Measurements from ENCODE around the gene NMRK1. TPM values are rescaled to one million over a fixed set of nuclear protein-coding genes. Genes with fewer than 3 reads are reported as not detected.

The NMRK1 gene
- total RNA-seq, 1 donor from 2014 or later = 3.5 TPM

- Mint-ChIP-seq H3K9me3 (ENCODE audit: low read depth) (no peaks in the 10 kb centered on the region), H3K36me3 (ENCODE audit: insufficient read depth) (no peaks in the 10 kb centered on the region)
- no peak for DNase-seq (ENCODE audit: low spot score, unreplicated experiment)
Measured at GRCh38 chr9:75047506-75047905, 40.4 kb downstream of the NMRK1 start.

GRCh38 chr9:75046725-75047345 is 41.1 kb downstream of the NMRK1 start:
- no peak overlapping the region for H3K27ac Mint-ChIP-seq
- H3K27me3 Mint-ChIP-seq = peaks cover 6% of the 10 kb centered on the region
- H3K4me1 Mint-ChIP-seq (ENCODE audit: low read depth) = no peaks in the 10 kb centered on the region
- H3K36me3 Mint-ChIP-seq (ENCODE audit: insufficient read depth) = no peaks in the 10 kb centered on the region
- no peak overlapping the region for H3K4me3 Mint-ChIP-seq (ENCODE audit: low read depth)
- no peak for TF ChIP-seq CTCF (IDR thresholded peaks at IDR 0.05; ENCODE audit: unreplicated experiment)
- no peaks in the 10 kb centered on the region for H3K9me3 Mint-ChIP-seq (ENCODE audit: low read depth)
- no peak for DNase-seq (ENCODE audit: low spot score, unreplicated experiment)

More at GRCh38 chr9:75047506-75047905, 40.4 kb downstream of the NMRK1 start:
- Mint-ChIP-seq H3K4me1 (ENCODE audit: low read depth) (no peaks in the 10 kb centered on the region), H3K27me3 (peaks cover 6% of the 10 kb centered on the region), H3K27ac (no peak overlapping the region), H3K4me3 (ENCODE audit: low read depth) (no peak overlapping the region)
- TF ChIP-seq CTCF (IDR thresholded peaks at IDR 0.05; ENCODE audit: unreplicated experiment) = no peak

- H3K4me3 Mint-ChIP-seq (ENCODE audit: low read depth) = no peak overlapping the region
- no peaks in the 10 kb centered on the region for H3K4me1 Mint-ChIP-seq (ENCODE audit: low read depth)
- H3K27me3 Mint-ChIP-seq = peaks cover 6% of the 10 kb centered on the region
- TF ChIP-seq CTCF (IDR thresholded peaks at IDR 0.05; ENCODE audit: unreplicated experiment) = no peak
- H3K27ac Mint-ChIP-seq = no peak overlapping the region
- no peak for DNase-seq (ENCODE audit: low spot score, unreplicated experiment)
- H3K36me3 Mint-ChIP-seq (ENCODE audit: insufficient read depth) = no peaks in the 10 kb centered on the region
- H3K9me3 Mint-ChIP-seq (ENCODE audit: low read depth) = peaks cover 2% of the 10 kb centered on the region
Measured at GRCh38 chr9:75041041-75041440, 46.9 kb downstream of the NMRK1 start.

GRCh38 chr9:75039801-75040200 is 48.2 kb downstream of the NMRK1 start:
- Mint-ChIP-seq H3K4me3 (ENCODE audit: low read depth) (no peak overlapping the region), H3K9me3 (ENCODE audit: low read depth) (peaks cover 2% of the 10 kb centered on the region), H3K36me3 (ENCODE audit: insufficient read depth) (no peaks in the 10 kb centered on the region), H3K27ac (no peak overlapping the region), H3K4me1 (ENCODE audit: low read depth) (no peaks in the 10 kb centered on the region), H3K27me3 (no peaks in the 10 kb centered on the region)
- DNase-seq (ENCODE audit: low spot score, unreplicated experiment) = no peak
- TF ChIP-seq CTCF (IDR thresholded peaks at IDR 0.05; ENCODE audit: unreplicated experiment) = no peak

- Mint-ChIP-seq H3K9me3 (ENCODE audit: low read depth) (peaks cover 2% of the 10 kb centered on the region), H3K4me3 (ENCODE audit: low read depth) (no peak overlapping the region), H3K4me1 (ENCODE audit: low read depth) (peaks cover 4% of the 10 kb centered on the region), H3K27me3 (no peaks in the 10 kb centered on the region), H3K36me3 (ENCODE audit: insufficient read depth) (no peaks in the 10 kb centered on the region), H3K27ac (no peak overlapping the region)
- DNase-seq (ENCODE audit: low spot score, unreplicated experiment) = no peak
- no peak for TF ChIP-seq CTCF (IDR thresholded peaks at IDR 0.05; ENCODE audit: unreplicated experiment)
Measured at GRCh38 chr9:75039009-75039408, 48.9 kb downstream of the NMRK1 start.
